GM12892 (cell line): Measurements from ENCODE around the gene DOCK7.

ENCODE experiments used
- POLR2AphosphoS5 ChIP-seq: IDR thresholded peaks from 2 replicates; pipeline ENCODE4 v1.6.1; 2011; ENCODE audit warnings: low read depth, low read length, control low read depth
- TAF1 ChIP-seq: IDR thresholded peaks from 2 replicates; pipeline ENCODE4 v1.6.1; 2011; ENCODE audit warnings: low read depth, mild to moderate bottlenecking, control low read depth, low read length, borderline replicate concordance

GRCh38 chr1:62608905-62609304 is 79.3 kb downstream of the DOCK7 start:
- no peak for TF ChIP-seq POLR2AphosphoS5
- TF ChIP-seq TAF1: no peak
